Measurements from ENCODE around the gene METTL2B.
"Not testable (repeated sequence)": the region's sequence is repeated elsewhere in the genome, so short reads cannot be mapped to it uniquely, and the experiment has no call there.

Gene METTL2B

DNA sequence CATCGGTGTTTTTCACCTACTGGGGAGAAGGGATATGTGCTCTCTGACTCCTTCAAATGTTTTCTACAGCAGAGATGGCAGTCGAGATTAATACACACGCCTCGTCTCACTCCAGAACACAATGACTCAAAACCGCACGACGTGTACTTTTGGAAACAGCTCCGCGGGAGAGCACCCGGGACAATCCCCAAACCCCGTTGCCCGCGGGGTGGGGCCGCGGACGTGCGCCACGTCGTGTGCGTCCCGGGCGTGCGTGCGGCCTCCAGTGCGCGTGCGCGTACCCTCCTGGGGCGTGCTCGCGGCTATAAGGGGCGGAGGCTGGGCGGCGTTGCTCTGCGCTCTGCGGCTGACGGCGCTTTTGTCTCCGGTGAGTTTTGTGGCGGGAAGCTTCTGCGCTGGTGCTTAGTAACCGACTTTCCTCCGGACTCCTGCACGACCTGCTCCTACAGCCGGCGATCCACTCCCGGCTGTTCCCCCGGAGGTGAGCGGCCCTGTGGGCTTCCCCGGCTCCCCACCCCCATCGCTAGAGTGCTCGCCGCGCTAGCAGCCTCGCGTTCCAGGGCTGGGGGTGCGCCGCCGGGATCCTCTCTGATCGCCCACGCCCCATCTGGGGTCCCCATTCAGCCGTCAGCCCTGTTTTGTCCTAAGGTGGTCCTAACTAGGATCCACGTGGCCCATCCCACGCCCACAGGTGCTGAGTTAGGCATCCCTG lies 20.8 kb upstream of the METTL2B start, which contains the start of gene HILPDA:
HILPDA (plus strand) TSS at position 336 of the 712 bp plus-strand sequence. CDS start 1,391 bp downstream, outside the sequence.
- peak within 1 kb of the TSS; percentile 97 for H3K4me3 ChIP-seq (ENCODE audit: low read depth, low read length)
- TF ChIP-seq, protein P1, sequence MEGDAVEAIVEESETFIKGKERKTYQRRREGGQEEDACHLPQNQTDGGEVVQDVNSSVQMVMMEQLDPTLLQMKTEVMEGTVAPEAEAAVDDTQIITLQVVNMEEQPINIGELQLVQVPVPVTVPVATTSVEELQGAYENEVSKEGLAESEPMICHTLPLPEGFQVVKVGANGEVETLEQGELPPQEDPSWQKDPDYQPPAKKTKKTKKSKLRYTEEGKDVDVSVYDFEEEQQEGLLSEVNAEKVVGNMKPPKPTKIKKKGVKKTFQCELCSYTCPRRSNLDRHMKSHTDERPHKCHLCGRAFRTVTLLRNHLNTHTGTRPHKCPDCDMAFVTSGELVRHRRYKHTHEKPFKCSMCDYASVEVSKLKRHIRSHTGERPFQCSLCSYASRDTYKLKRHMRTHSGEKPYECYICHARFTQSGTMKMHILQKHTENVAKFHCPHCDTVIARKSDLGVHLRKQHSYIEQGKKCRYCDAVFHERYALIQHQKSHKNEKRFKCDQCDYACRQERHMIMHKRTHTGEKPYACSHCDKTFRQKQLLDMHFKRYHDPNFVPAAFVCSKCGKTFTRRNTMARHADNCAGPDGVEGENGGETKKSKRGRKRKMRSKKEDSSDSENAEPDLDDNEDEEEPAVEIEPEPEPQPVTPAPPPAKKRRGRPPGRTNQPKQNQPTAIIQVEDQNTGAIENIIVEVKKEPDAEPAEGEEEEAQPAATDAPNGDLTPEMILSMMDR (IDR thresholded peaks at IDR 0.05; ENCODE audit: borderline replicate concordance, insufficient read depth, low read depth, low read length) = no peak

DNA sequence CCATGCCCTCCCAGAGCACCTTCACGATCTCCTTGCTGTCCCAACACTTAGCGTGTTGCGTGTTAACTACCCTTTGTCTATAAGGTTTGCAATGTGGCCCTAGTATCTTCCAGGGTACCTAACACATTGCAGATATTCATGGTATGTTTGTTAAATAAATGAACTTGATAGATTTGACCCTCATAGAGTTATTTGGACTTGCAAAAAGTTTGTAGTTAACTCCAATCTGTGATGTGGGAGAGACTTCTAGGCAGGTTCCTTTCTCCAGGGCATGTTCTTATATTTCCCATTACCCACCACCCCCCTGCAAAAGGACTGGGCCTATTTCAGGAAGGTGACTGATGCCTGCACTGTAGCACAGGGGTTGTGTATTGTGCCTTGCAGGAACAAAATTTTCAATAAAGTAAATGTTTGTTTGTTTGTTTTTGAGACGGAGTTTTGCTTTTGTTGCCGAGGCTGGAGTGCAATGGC lies 20.3 kb upstream of the METTL2B start:
- peak overlapping the region; percentile 97 for H3K4me3 ChIP-seq (ENCODE audit: low read depth, low read length)
- TF ChIP-seq, protein P1 (IDR thresholded peaks at IDR 0.05; ENCODE audit: borderline replicate concordance, insufficient read depth, low read depth, low read length) = no peak

DNA sequence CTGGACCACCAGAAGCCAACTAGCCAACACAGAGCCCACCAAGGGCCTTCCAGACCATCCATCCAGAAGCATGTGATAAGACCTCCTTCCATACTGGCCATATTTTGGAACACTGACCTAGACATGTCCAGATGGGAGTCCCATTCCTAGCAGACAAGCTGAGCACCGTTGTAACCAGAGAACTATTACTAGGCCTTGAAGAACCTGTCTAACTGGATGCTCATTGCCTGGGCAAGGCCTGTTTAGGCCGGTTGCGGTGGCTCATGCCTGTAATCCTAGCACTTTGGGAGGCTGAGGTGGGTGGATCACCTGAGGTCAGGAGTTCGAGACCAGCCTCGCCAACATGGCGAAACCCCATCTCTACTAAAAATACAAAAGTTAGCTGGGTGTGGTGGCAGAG lies 19.2 kb upstream of the METTL2B start:
- H3K4me3 ChIP-seq (ENCODE audit: low read depth, low read length) = not testable (repeated sequence)

DNA sequence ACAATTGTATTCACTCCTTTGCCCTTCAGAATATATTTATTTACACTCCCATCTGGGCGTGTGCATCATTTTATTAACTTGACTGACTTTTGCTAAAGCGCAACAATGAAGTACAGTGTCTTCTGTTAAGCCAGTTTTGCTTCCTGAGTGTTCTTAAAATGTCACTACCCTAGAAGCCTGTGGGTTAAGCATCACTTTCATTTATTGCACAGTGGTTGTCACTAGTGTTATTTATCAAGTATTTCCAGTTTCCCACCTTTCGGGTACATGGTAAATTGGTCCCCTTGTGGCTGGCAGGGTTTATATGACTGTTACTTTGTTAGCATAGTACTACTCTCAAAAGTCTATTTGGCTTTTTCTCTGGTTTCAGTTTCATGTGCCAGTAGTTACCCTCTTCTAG lies 17.6 kb upstream of the METTL2B start:
- no peak overlapping the region for H3K4me3 ChIP-seq (ENCODE audit: low read depth, low read length)
- TF ChIP-seq, protein P1 (IDR thresholded peaks at IDR 0.05; ENCODE audit: borderline replicate concordance, insufficient read depth, low read depth, low read length) = no peak

DNA sequence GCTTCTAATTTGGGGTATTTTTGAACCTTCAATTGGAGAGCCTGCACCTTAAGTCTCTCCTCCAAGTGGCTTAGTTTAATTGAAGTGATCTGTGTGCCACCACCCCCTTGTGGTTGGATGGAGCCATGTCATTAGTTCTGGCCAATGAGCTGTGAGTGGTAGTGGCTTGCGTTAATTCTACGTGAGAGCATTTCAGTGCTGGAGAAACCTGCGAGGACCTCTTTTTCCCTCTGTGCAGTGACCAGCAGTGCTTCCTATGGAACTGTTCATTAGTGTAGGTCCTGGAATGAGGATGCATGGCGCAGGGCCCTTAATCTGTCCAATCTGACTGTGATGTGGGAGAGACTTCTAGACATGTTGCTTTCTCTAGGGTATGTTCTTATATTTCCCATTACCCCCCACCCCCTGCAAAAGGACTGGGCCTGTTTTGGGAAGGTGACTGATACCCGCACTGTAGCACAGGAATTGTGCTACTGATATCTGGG lies 17.1 kb upstream of the METTL2B start:
- H3K4me3 ChIP-seq (ENCODE audit: low read depth, low read length) = no peak overlapping the region
- TF ChIP-seq, protein P1 (IDR thresholded peaks at IDR 0.05; ENCODE audit: borderline replicate concordance, insufficient read depth, low read depth, low read length) = peak; percentile 66

DNA sequence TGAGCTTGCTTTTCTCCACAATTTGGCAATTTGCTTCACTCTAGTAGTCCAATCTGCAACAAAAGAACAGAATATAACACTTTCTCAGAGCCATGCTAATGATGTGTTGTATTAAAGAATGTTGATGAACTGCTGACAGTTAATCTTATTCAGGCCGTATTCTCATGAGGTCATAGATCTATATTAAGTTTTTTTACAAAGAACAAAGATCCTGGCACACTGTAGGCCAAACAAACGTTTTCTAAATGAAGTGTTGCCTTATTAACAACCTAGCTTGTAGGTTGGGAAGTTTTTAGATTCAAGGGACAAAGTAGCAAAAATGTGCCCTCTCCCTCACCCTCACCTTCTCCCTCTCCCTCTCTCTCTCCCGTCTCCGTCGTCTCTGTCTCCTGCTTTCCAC lies 14.1 kb upstream of the METTL2B start:
- no peak overlapping the region for H3K4me3 ChIP-seq (ENCODE audit: low read depth, low read length)
- TF ChIP-seq, protein P1 (IDR thresholded peaks at IDR 0.05; ENCODE audit: borderline replicate concordance, insufficient read depth, low read depth, low read length) = no peak

DNA sequence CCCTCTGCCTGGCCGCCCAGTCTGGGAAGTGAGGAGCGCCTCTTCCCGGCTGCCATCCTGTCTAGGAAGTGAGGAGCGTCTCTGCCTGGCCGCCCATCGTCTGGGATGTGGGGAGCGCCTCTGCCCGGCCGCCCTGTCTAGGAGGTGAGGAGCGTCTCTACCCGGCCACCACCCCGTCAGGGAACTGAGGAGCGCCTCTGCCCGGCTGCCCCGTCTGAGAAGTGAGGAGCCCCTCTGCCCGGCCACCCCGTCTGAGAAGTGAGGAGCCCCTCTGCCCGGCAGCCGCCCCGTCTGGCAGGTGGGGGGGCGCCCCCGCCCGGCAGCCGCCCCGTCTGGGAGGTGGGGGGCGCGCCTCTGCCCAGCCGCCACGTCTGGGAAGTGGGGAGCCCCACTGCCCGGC lies 13.2 kb upstream of the METTL2B start:
- H3K4me3 ChIP-seq (ENCODE audit: low read depth, low read length) = not testable (repeated sequence)

DNA sequence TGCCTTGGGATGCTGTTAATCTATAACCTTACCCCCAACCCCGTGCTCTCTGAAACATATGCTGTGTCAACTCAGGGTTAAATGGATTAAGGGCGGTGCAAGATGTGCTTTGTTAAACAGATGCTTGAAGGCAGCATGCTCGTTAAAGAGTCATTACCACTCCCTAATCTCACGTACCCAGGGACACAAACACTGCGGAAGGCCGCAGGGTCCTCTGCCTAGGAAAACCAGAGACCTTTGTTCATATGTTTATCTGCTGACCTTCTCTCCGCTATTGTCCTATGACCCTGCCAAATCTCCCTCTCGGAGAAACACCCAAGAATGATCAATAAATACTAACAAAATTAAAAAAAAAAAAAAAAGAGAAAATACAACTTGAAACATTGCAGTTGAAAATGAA lies 12.6 kb upstream of the METTL2B start:
- H3K4me3 ChIP-seq (ENCODE audit: low read depth, low read length) = not testable (repeated sequence)

DNA sequence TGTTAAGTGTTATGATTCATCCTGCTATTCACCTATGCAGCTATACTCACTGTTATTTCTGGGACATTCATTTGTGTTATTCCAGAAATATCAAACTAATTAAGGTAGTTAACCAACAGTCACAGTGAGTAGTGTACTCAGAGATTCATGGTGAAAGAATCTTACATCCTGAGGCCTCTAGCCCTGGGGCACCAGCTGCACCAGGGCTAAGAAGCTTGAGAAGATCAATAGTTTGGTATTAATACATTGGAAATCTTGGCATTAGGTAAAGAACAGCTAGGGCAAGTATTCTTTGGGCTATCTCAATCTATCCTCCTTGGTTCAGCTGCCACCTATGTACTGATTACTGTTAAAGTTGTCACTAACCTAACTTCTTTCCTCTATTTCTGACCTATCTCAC lies 9.7 kb upstream of the METTL2B start:
- not testable (repeated sequence) for H3K4me3 ChIP-seq (ENCODE audit: low read depth, low read length)

DNA sequence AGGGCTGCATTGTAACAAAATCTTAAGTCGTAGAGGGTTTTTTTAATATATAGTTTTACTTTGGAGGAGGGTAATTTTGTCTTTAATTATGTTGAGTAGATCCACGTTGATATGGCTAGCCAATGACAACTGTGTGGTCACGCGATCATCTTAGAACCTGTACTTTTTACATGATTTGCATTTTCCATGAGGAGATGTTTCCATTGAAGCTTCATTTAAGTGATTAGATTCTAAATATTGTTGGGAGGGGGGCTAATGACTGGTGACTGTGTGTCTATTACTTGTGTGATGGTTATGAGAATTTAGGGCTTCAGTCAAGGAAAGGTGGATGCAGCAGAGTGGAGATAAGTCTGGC lies 765 bp downstream of the METTL2B start:
- peak overlapping the region; percentile 75 for H3K4me3 ChIP-seq (ENCODE audit: low read depth, low read length)

DNA sequence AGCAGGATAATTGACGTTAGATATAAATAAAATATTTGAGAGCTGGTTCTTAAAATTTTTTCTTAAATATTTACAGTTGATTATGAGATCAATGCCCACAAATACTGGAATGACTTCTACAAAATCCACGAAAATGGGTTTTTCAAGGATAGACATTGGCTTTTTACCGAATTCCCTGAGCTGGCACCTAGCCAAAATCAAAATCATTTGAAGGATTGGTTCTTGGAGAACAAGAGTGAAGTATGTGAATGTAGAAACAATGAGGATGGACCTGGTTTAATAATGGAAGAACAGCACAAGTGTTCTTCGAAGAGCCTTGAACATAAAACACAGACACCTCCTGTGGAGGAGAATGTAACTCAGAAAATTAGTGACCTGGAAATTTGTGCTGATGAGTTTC lies 2.5 kb downstream of the METTL2B start:
- H3K4me3 ChIP-seq (ENCODE audit: low read depth, low read length) = not testable (repeated sequence)

DNA sequence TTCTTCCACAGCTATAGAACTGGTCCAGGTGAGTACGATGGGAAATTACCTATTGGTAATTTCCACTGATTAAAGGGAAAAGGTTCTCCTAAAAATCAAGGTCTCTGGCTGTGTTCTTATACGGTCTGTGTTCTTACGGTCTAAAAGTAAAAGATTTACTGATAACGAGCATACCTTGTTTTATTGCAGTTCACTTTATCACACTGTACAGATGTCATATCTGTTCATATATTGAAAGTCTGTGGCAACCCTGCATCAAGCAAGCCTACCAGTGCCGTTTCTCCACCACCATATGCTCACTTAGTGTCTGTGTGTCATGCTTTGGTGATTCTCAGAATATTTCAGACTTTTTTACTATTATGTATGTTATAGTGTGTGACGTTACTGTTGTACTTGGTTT lies 11.6 kb downstream of the METTL2B start:
- not testable (repeated sequence) for H3K4me3 ChIP-seq (ENCODE audit: low read depth, low read length)
